Stimulated activated naive CD4-positive, alpha-beta T cell treated with Interleukin-2 at 50 U/mL for 16 hours (primary cell): ENCODE measurements around the gene KIF9.
"Not testable (repeated sequence)": the region's sequence is repeated elsewhere in the genome, so short reads cannot be mapped to it uniquely, and the experiment has no call there.

ENCODE experiments used
- DNase-seq: peaks from one replicate; lab custom pipeline; 2025; lab: John Stamatoyannopoulos, UW

Gene KIF9

GRCh38 chr3:47293822-47294221, 11.2 kb upstream of the KIF9 start:
- DNase-seq = no peak

GRCh38 chr3:47291754-47292420, 9.3 kb upstream of the KIF9 start:
- not testable (repeated sequence) for DNase-seq

GRCh38 chr3:47291158-47291753, 8.7 kb upstream of the KIF9 start:
- DNase-seq = no peak

- no peak for DNase-seq
These were observed 6.6 kb upstream of the KIF9 start for GRCh38 chr3:47288966-47289910.

GRCh38 chr3:47283591-47284364, 1.2 kb upstream of the KIF9 start:
- peak; percentile 16 for DNase-seq

GRCh38 chr3:47283193-47283537, 566 bp upstream of the KIF9 start:
- DNase-seq = peak; percentile 29

- DNase-seq = no peak
These were observed 2.1 kb downstream of the KIF9 start for GRCh38 chr3:47280519-47280918.

GRCh38 chr3:47276558-47276957, 6.0 kb downstream of the KIF9 start:
- no peak for DNase-seq

- DNase-seq = no peak
These were observed 7.9 kb downstream of the KIF9 start for GRCh38 chr3:47274652-47275051.

GRCh38 chr3:47273564-47273963, 9.0 kb downstream of the KIF9 start:
- DNase-seq = no peak

- no peak for DNase-seq
These were observed 12.1 kb downstream of the KIF9 start for GRCh38 chr3:47270526-47270925.

GRCh38 chr3:47267490-47267824, 15.1 kb downstream of the KIF9 start:
- no peak for DNase-seq

GRCh38 chr3:47266709-47267489, 15.7 kb downstream of the KIF9 start:
- no peak for DNase-seq

GRCh38 chr3:47265725-47266428, 16.7 kb downstream of the KIF9 start:
- DNase-seq = no peak

- no peak for DNase-seq
These were observed 17.6 kb downstream of the KIF9 start for GRCh38 chr3:47265008-47265407.

- no peak for DNase-seq
These were observed 21.3 kb downstream of the KIF9 start for GRCh38 chr3:47261301-47261700.

GRCh38 chr3:47260605-47261004, 22.0 kb downstream of the KIF9 start:
- no peak for DNase-seq

- no peak for DNase-seq
These were observed 23.5 kb downstream of the KIF9 start for GRCh38 chr3:47259114-47259513.

GRCh38 chr3:47256331-47256730, 26.3 kb downstream of the KIF9 start:
- DNase-seq = not testable (repeated sequence)

GRCh38 chr3:47251689-47252088, 30.9 kb downstream of the KIF9 start:
- DNase-seq = no peak

- DNase-seq = not testable (repeated sequence)
These were observed 31.5 kb downstream of the KIF9 start for GRCh38 chr3:47251085-47251484.
